ENCODE results near the gene KLHL6.

- TF ChIP-seq CTCF (IDR thresholded peaks at IDR 0.05) (no peak), ZFX (IDR thresholded peaks at IDR 0.05; ENCODE audit: borderline replicate concordance) (no peak)
Observed at GRCh38 chr3:183484431-183485075, 71.0 kb downstream of the KLHL6 start.
